Ovary (tissue), 3 donors: Measurements from ENCODE around the gene PODXL2.

Experiments used
- CTCF ChIP-seq, 3 donors: fragments of 450-650 bp in 2 of 3; fragments of 200-600 bp in 1 of 3; IDR thresholded peaks; one replicate each; pipeline versions ENCODE4 v1.5.1 to v1.8.0; 2016 to 2022; ENCODE audit warnings: antibody characterized with exemption in 3 of 3, mild to moderate bottlenecking in 1 of 3
- EP300 ChIP-seq: sonication (generic); formaldehyde crosslinking; IDR thresholded peaks from one replicate; pipeline ENCODE4 v1.6.1; 2017; ENCODE audit warnings: antibody characterized with exemption
- POLR2A ChIP-seq: fragments of 450-650 bp; IDR thresholded peaks from one replicate; pipeline ENCODE4 v1.6.1; 2017; ENCODE audit warnings: antibody characterized with exemption, mild to moderate bottlenecking, moderate library complexity
- donor health status: DM: no; HTN: no; CAD: no.

- TF ChIP-seq CTCF (IDR thresholded peaks at IDR 0.05) (no peak), POLR2A (no peak), EP300 (no peak)
Measured at GRCh38 chr3:127698286-127698685, 69.3 kb downstream of the PODXL2 start.
